ENCODE measurements around the gene CCDC33. TPM values are rescaled to one million over a fixed set of nuclear protein-coding genes. Genes with fewer than 3 reads are reported as not detected.
A peak's percentile ranks its signal among the peaks of the same experiment; 100 is the strongest.

The CCDC33 gene
- total RNA-seq, result 0.41 TPM

DNA sequence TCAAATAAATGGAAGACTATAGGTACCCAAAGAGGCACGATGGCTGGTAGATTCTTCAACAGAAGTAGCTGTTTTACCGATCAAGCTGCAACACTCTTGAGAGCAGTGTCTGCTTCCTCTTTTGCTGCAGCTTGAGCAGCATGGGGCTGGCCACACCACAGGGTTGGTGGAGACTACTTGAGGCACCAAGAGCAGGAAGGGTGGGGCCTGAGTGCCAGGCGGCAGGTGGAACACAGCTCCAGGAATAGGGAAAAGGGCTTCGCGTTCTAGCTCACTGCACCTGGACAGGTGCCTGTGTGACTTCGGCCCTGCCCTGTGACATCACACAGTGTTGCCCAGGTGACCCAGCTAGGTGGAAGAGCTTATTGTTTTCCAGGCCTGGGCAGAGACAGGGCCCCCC lies at the start of gene CCDC33:
Gene CCDC33, plus strand, starts transcription at position 365 of the 400 bp plus-strand sequence. CDS start 394 bp downstream, outside the sequence.
- FAIRE-seq, result no peak
- DNase-seq (ENCODE audit: low spot score in 2 of 2), result no peak

DNA sequence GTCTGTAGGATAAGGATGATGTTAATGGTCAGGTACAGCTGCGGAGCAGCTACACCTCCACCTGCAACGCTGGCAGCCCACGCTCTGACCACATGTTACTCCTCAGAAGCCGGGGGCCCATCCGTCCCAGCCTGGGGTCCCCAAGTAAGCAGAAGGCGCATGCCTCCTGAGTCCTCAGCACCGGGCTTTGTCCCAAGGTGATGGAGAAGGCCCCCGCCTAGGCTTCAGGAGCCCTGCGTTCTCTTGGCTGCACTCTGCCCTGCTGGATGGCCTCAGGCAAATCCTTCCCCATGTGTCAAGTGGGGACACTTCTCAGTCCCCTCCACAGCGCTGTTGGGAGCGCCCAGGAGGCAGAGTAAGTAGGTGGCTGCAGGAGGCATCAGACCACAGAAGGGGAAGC lies 47.9 kb upstream of the CCDC33 start:
- FAIRE-seq, result no peak
- DNase-seq (ENCODE audit: low spot score in 2 of 2), result no peak

DNA sequence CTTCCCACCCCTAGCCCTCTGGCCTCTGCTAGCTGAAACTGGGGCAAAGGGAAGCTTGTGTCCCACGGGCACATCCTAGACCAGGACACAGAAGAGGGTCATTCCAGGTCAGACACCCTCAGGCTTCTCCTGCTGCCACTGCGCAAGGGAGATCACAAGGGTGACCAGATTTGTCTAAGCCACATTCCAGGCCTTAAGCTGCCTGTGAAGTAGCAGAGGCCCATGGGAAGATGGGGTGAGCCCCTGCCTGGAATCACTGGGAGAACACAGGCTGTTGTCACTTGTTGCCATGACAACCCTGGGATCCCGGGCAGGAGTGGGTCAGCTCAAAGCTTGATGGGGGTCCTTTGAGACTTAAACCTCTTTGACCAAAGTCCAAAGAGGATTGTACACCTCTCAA lies 44.3 kb upstream of the CCDC33 start:
- DNase-seq (ENCODE audit: low spot score in 2 of 2) (no peak), FAIRE-seq (no peak)

DNA sequence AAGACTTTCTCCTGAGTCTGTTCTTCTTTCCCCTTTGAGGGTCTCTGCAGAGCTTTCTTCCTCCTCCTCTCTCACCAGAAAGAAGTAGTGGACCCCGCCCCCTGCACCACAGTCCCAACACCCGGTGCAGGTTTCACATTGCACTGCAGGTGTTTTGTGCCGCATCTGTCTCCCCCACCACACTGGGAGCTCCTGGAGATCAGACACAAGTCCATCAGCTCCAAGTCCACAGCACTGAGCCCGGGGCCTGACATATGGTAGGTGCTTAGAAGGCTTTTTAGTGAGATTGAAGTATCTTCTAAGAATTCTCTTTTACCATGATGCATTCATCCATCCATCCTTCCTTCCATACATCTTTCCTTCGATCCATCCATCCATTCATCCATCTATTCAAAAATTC lies 43.4 kb upstream of the CCDC33 start:
- no peak for DNase-seq (ENCODE audit: low spot score in 2 of 2)
- no peak for FAIRE-seq

DNA sequence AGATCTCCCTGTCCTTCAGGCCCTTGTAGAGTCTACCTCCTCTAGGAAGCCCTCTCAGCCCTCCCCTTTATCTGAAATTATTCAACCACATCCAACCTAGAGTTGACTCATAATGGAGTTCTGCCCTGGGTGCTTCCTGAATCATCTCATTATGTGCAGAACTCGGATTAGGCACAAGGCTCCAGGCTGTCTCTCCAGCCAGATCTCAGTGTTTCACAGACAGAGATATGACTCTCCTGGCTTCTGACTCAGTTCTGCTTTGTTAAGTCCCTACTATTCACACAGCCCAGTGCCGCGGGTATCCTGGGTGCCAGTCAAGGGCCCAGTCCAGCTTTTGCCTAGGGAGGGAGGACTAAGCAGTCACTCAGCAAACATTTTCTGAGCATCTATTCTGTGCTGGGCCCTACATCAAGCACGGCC lies 42.8 kb upstream of the CCDC33 start:
- FAIRE-seq (no peak), DNase-seq (ENCODE audit: low spot score in 2 of 2) (no peak)

DNA sequence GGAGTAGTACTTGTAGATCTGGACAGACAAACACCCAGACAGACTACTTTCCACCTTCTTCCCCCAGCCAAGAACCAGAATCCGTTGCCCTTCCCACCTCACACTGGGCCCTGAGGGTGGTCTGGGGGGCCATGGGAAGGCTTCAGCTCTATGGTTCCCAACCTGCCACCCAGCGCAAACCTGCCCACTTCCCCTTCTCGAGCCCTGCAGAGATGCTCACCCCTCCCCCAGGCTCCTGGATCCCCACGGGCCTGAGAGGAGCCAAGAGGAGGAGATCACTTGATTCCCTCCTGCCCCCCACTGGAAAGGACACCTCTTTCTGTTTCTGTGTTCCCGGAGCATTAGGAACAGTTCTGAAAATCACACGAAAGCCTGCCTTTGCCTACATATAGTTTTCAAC lies 42.2 kb upstream of the CCDC33 start:
- FAIRE-seq, result no peak
- no peak for DNase-seq (ENCODE audit: low spot score in 2 of 2)

DNA sequence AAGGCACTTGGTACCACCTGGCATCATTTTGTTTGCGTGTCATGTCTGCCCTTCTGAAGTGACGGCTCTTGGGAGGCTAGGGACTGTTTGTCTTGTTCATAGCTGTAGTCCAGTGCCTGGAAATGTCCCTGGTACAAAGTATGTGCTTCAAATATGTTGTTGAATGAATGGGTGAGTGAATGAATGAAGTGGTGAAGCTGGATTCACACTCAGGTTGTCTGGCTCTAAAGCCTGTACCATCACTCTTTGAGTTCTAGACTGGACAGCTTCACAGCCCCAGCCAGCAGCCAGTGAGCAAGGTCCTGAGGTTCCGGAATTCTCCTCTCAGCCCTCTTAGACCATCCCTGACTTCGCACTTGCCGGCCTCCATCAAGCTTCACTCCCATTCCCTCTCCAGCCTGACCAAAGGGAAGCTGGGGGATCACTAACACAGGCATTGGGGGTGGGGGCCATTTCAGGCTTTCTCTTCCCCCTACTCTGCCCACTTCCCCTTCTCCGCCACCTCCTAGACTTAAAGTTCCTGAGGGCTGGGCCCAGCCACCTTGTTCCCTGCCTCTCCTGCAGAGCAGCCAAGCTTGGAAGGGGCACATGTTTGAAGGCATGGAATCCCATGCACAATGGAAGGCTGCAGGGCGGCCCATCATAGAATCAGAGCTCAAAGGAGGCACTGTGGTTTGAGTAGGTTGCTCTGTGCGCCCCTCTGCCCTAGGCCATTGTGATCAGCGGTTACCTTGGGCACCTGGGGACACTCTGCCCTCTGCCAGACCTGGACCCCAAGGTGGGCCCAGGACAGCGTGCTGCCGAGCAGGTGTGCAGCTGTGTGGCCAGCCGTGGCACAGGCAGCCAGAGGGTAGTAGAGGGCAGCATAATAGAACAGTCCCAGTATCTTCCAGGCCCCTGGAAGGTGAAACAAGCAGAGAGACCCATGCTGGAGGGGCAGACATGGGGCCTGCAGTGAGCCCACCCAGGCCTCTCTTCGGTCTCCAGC lies 41.3 kb upstream of the CCDC33 start:
- DNase-seq (ENCODE audit: low spot score in 2 of 2) (no peak), FAIRE-seq (no peak)

DNA sequence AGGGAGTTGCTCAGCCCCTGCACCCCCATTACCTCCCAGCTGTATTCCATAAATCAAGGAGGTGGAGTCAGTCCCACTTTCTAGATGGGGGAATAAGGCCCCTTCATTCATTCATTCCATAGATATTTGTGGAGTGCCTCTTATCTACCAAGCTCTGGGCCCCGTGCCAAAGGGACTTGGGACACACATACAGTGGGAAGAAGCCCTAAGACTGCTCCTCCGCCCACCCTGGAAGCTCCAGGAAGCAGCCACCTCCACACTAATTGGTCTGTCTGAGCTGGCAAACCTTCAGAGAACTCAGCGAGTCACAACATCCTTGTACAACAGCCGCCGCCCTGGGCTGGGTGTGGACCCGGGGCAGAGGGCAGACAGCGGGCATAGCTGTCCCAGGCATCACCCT lies 40.0 kb upstream of the CCDC33 start:
- DNase-seq (ENCODE audit: low spot score in 2 of 2) (peak in 1 of 2 donors; percentile 44), FAIRE-seq (no peak)

DNA sequence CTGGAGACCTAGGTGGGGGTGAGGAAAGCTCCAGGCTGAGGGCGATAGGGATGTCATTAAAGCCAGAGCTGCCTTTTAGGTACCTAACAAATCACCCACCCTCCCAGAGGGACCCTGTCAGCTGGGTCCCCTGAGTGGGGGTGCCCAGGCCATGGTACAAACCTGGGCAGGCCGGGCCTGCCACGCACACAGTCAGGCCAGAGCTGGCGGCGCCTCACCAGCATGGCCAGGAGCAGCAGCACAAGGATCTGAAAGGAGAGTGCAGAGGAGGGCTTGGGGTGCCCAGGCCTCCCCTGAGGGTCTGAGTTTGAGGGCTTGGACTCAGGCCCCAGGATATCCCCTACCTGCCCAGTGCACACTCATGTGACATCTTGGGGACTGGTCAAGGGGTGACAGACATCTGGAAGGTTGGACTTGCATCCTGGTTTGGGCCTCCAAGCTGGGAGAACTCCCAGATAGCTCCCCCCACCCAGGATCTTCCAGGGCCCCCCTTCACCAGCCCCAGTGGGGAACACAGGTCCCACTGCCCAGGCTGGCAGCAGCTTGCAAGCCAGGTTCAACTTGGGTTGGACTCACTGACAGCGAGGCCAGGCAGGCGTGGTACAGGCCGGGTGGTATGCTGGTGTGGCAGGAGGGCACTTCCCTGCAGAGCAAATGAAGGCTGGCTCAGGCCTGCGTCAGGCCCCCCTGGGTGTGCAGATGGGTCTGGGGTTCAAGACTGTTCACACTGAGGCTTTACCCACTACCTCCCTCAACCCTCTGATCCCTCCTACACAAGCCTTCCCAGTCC lies 38.8 kb upstream of the CCDC33 start:
- DNase-seq (ENCODE audit: low spot score in 2 of 2) (no peak), FAIRE-seq (no peak)

DNA sequence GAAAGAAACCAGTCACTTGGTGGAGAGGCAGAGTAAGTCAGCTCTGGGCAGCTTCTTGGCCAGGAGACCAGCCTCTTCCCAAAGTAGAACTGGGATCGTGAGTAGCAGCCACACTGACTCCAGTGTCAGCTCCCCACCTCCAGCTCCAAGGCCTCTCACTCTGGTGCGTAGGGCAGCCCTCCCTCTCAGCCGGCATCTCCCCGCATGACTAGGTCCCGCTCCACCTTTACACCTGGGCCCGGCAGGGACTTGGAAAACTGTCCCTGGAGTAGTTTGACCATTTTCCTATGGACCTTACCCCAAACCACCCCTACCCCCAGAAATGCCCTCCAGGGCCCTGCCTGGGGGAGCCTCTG lies 36.9 kb upstream of the CCDC33 start:
- no peak for FAIRE-seq
- no peak for DNase-seq (ENCODE audit: low spot score in 2 of 2)

DNA sequence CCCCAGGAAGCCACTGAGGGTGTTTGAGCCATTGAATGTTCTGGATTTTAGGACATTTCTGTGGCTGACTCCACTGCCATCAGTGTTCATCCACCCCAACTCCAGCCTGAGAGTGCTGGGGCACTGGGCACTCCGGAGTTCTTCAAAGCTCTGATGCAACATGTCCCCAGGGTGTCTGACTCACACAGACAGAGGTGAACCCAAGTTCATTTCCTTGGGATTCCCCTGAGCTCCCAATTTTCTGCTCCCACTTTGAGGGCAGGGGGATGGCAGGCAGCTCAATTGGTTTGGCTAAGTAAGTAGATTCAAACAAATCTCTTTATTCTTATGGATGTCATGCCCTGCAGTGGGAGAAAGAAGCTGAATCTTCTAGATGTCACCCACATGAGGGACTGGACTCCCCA lies 35.7 kb upstream of the CCDC33 start:
- DNase-seq (ENCODE audit: low spot score in 2 of 2), result no peak

DNA sequence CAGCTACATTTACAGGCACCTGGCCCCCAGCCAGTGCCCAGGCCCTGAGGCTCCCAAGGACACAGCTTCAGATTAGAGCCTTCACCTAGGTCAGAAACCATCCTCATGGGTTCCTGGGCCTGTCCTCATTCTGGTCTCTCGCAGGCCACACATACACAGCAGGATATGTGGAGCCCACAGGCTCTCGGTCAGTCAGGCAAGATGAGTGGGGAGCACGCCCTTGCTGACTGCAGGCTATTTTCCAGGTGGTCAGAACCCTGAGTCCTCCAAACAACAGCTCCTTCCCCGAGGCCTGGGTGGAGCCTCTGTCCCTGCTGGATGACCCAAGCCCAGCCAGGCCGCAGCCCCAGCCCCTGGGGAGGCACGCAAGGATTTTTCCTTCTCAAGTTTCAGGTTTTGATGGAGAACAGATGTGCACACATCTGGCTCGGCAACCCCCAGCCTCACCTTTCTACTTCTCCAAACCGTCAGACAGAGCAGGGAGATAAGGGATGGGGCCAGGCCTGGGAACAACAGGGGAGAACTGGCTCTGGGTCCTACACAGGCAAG lies 35.2 kb upstream of the CCDC33 start:
- DNase-seq (ENCODE audit: low spot score in 2 of 2) (no peak), FAIRE-seq (no peak)

More for the DNA sequence above, 35.7 kb upstream of the CCDC33 start:
- FAIRE-seq, result no peak

DNA sequence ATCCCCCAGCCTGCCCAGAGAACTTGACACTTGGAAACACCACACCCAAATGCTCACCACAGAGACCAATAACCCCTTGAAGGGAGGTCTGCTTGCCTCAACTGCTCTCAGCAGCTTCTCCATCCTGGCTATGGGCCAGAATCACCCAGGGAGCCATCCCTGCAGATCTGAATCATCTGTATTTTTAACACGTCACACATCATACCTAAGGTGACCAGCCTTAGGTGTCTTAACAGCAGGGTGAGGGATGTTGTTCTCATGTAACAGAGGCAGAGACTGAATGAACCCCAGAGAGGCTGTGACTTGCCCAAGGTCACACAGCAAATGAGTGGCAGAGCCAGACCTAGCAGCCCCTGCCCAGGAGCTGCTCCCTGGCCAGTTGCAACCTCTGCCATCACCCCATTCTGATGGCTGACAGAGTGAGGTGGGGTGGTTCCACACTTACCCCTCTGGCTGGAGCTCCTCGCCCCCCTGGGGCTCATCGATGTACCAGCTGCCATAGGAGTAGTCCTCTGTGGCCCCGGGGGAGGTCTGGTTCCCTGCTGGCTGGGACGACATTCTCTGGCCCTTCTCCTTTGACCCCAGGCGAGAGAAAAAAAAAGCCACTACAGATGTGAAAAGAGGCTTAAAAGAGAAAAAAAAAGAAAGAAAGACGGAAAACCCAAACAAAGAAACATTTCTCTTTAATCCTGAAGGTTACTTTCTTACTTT lies 34.3 kb upstream of the CCDC33 start:
- no peak for DNase-seq (ENCODE audit: low spot score in 2 of 2)
- FAIRE-seq, result no peak

DNA sequence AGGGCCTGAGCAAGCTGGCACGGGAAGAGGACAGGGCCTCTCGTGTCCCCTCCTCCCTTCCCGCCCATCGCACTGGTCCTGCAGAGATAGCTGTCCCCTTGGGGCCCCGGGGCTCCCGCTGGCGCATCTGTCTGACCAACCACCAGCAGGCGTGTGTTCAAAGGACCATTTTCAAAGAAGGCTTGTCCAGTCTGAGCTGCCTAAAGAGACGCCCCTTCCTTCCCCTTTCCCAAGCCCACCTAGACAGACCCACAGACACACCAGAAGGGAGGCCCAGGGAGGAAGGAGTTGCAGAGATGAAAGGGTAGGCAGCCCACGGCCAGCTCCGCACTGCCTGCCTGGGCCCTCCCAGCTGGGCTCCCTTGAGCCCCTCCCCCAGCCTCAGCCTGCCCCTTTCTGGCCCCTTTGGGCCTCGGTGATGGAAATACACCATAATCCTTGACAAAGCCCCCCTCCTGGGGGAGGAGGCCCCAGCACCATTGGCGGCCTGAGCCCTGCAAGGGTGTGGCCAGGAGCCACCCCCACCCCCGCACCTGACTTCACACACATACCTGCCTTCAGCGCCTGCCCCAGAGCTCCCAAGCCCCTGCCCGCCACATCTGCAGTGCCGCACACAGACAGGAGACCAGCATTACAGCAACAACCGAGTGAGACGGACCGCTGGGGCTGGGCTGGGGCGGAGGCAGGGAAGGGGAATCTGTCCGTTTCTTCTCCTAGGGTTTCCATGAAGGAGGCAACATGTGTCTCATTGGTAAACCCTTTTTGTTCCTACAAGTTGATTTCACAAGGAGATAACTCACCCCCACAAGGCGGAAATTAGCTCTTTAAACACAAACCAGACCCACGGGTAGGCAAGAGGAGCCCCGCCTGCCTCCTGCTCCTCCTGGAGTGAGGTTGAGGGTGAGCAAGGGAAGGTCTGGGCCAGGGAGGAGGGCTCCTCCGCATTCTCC lies 33.4 kb upstream of the CCDC33 start, which contains the start of gene STRA6:
Gene STRA6, minus strand, starts transcription at position 336 of the 950 bp plus-strand sequence. CDS start 520 bp downstream, outside the sequence.
- no peak for DNase-seq (ENCODE audit: low spot score in 2 of 2)
- FAIRE-seq, result no peak

DNA sequence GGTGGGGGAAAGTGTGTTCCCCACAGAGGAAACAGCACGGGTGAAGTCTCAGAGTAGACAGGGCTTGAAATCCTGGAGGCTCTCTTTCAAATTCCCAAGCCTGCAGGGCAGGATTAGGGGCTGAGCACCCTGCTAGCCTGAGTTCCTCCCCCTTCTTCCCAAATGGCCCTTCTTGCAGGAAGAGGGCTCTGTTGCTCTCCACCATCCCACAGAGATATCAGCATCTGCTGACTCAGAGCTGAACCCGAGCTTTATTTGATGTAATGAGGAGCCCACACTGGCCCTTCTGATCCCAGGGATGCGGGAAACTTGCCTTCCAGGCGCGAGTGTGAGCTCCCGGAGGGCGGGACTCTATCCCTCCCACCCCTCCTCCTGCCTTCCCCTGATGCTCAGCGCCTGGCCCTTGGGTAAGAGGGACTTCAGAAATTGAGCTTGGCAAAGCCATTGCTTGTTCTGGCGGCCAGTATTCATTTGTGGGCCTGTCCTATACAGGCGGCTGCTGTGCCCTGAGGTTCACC lies 32.2 kb upstream of the CCDC33 start:
- DNase-seq (ENCODE audit: low spot score in 2 of 2) (no peak), FAIRE-seq (no peak)

DNA sequence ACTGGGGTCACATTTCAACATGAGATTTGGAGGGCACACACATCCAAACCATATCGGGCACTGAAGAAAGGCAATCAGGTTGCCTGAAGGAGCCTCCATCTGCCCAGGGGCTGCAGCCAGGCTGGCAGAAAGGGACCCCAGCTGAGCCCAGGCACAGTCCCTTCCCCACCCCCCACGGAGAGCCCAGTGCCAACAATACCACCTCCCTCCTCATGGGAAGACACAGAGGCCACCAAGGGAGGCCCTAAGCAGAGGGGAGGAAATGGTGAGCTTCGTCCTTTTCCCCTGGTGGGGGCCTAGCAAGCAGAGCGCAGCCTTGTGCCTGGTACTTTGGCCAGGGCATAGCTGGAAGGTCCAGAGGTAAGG lies 30.6 kb upstream of the CCDC33 start:
- no peak for DNase-seq (ENCODE audit: low spot score in 2 of 2)
- no peak for FAIRE-seq

DNA sequence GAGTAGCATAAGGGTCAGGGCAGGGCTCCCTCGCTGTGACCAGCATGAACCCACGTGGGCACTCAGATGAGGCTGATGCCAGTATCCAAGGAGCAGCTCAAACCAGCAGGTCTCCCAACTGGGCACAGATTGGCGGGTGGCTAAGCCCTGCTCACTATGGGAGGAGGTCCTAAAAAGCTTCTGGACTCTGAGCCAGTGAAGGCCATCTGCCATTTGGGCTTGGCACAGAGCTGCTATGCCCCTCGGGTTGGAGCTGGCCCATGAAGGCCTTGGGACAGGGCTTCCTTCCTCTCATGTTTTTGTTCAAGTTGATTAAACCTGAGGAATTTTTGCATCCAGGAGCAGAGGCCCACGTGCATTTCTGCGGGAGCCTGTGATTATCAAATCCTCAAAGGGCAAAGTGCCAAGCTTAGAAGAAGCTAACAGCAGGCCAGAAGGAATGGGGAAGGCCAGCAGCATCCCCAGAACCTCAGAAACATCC lies 29.3 kb upstream of the CCDC33 start:
- DNase-seq (ENCODE audit: low spot score in 2 of 2) (no peak), FAIRE-seq (no peak)

DNA sequence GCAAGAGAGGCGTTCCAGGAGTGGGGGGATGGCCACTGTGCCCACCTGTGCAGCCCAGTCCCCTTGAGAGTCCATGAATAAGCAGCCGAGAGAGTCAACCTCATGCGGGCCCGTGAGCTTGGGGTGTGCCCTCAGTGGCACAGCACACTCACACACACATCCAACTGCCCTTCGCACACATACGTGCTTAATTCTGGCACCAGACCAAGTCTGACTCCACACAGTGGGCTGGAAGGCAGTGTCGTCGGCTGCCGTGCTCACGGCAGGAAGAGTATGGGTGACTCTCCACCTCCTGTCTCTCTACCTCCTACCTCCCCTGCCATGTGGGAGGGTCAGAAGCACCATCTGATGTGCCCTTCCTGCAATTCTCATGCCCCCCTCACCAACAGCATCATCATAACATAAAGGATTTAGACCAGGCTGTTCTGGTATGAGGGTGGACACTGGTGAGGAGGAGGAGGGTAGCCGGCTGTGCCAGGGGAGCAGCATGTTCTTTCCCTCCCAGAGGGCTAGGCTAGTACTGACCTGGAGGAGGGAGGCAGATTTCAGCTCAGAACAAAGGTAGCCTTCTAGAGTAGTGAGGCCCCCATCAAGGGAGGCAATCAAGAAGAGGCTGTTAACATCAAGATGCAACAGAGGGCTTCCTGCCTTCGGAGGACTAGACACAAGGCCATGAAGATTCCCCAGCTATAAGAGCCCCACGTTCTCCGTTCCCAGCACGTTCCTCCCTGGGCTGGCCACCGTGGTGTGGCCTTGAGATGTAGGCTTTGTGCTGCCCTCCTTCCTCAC lies 28.3 kb upstream of the CCDC33 start:
- FAIRE-seq (no peak), DNase-seq (ENCODE audit: low spot score in 2 of 2) (no peak)

Data from frontal cortex (tissue), 4 donors.